Ovary (tissue), 3 donors: ENCODE results near the gene AGMAT.

ENCODE experiments used
- CTCF ChIP-seq, 3 donors: fragments of 450-650 bp in 2 of 3; fragments of 200-600 bp in 1 of 3; IDR thresholded peaks; one replicate each; pipeline versions ENCODE4 v1.5.1 to v1.8.0; 2016 to 2022; ENCODE audit warnings: antibody characterized with exemption in 3 of 3, mild to moderate bottlenecking in 1 of 3
- EP300 ChIP-seq: sonication (generic); formaldehyde crosslinking; IDR thresholded peaks from one replicate; pipeline ENCODE4 v1.6.1; 2017; ENCODE audit warnings: antibody characterized with exemption
- donor health status: DM: no; HTN: no; CAD: no.

GRCh38 chr1:15568387-15569073 lies 16.3 kb downstream of the AGMAT start:
- TF ChIP-seq CTCF (IDR thresholded peaks at IDR 0.05) (no peak), EP300 (no peak)
